ENCODE data around the gene BNIP5.

BNIP5 gene

GRCh38 chr6:36336779-36337241, at the start of gene BNIP5:
Gene BNIP5 (minus strand): TSS chr6:36336888. CDS start chr6:36330690, 6,198 bp downstream.
- DNase-seq = no peak

- no peak for DNase-seq
Observed at GRCh38 chr6:36384095-36384494, 47.4 kb upstream of the BNIP5 start.

GRCh38 chr6:36383606-36384005, 46.9 kb upstream of the BNIP5 start:
- no peak for DNase-seq

GRCh38 chr6:36382976-36383375, 46.3 kb upstream of the BNIP5 start:
- DNase-seq = no peak

- DNase-seq = no peak
Observed at GRCh38 chr6:36381502-36382389, 45.1 kb upstream of the BNIP5 start.

- DNase-seq = no peak
Observed at GRCh38 chr6:36380166-36380565, 43.5 kb upstream of the BNIP5 start.

GRCh38 chr6:36378936-36379335, 42.2 kb upstream of the BNIP5 start:
- DNase-seq = no peak

GRCh38 chr6:36378243-36378920, 41.7 kb upstream of the BNIP5 start:
- DNase-seq = no peak

- DNase-seq = no peak
Observed at GRCh38 chr6:36377594-36377993, 40.9 kb upstream of the BNIP5 start.

- no peak for DNase-seq
Observed at GRCh38 chr6:36376742-36377141, 40.1 kb upstream of the BNIP5 start.

GRCh38 chr6:36376183-36376582, 39.5 kb upstream of the BNIP5 start:
- no peak for DNase-seq

- DNase-seq = no peak
Observed at GRCh38 chr6:36375644-36376155, 39.0 kb upstream of the BNIP5 start.

- DNase-seq = no peak
Observed at GRCh38 chr6:36374972-36375371, 38.3 kb upstream of the BNIP5 start.

- no peak for DNase-seq
Observed at GRCh38 chr6:36374194-36374593, 37.5 kb upstream of the BNIP5 start.

- no peak for DNase-seq
Observed at GRCh38 chr6:36373368-36374019, 36.8 kb upstream of the BNIP5 start.

GRCh38 chr6:36372088-36372487, 35.4 kb upstream of the BNIP5 start:
- no peak for DNase-seq

- no peak for DNase-seq
Observed at GRCh38 chr6:36371211-36371610, 34.5 kb upstream of the BNIP5 start.

- no peak for DNase-seq
Observed at GRCh38 chr6:36370638-36371037, 34.0 kb upstream of the BNIP5 start.

- DNase-seq = no peak
Observed at GRCh38 chr6:36368921-36369865, 32.5 kb upstream of the BNIP5 start.

- no peak for DNase-seq
Observed at GRCh38 chr6:36368421-36368820, 31.7 kb upstream of the BNIP5 start.

GRCh38 chr6:36367743-36368142, 31.1 kb upstream of the BNIP5 start:
- no peak for DNase-seq

All from NCI-H1436 treated with DMSO at 0.1 percent for 48 hours (cell line).